Measurements from ENCODE around the gene PXK.

PXK gene

DNA sequence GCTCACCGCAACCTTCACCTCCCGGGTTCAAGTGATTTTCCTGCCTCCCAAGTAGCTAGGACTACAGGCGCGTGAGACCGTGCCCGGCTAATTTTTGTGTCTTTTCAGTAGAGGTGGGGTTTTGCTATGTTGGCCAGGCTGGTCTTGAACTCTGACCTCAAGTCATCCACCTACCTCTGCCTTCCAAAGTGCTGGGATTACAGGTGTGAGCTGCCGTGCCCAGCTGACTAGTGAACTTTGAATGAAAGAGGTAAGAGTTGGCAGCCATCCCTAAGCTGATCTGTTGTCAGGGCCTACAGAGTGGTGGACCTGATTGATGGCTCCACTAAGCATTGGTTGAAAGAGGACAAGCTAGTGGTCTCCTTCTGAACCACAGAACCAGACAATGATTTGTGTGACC, 15.3 kb downstream of the PXK start:
- no peak for DNase-seq (ENCODE audit: low spot score)

DNA sequence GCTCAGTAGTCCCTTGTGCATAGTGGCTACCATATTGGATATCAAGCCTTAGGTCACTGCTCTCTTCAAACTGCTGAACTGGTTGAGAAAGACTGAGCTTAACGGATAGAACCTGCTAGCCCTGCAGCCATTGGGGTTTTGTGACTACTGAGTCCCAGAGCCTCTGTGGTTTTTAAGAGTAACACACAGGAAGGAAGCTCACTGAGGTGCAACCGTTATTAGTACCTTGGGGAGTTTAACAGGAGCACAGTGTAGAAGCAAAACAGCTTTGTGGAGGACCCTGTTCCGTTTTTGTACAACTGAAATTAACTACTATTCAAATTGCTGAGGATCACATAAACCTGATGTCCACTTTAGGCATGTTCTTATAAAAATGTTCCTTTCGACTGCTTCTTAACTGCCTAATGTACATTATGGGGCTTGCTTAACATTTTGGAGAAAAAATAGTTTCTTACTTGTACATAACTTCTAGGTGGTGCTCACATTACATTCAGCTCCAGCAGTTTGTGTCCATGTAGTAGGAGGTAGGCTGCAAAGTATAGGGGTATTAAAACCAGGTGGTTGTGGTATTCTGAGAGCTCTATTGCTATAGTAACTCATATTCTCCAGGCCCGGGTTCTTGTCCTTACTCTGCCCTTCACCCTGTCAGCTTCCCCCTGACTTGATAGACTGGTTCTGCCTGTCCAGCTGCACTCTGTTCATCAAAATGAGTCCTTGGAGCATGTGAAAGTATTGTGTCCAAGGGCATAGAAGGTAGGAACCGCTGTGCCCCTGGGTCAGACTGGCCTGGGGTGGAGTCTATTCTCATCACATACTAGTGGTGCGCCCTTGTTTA, 17.3 kb downstream of the PXK start:
- no peak for DNase-seq (ENCODE audit: low spot score)

DNA sequence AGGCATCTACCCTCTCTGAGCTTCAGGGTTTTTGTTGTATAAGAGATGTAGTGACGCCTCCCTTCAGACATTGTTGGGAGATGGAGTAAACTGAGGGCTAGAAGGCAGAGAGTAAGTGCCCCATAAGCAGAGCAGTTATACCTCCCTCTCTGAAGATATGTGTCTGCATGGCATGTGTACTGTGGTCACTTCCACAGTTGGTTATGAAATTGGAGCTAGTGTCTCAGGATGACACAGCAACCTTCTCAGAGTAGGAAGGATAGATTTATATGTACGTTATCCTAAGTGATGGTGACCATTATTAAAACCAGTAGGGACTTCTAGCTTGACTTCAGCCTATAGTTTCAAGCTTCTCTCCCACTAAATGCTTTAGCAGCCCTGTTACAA, 17.9 kb downstream of the PXK start:
- DNase-seq (ENCODE audit: low spot score): no peak

DNA sequence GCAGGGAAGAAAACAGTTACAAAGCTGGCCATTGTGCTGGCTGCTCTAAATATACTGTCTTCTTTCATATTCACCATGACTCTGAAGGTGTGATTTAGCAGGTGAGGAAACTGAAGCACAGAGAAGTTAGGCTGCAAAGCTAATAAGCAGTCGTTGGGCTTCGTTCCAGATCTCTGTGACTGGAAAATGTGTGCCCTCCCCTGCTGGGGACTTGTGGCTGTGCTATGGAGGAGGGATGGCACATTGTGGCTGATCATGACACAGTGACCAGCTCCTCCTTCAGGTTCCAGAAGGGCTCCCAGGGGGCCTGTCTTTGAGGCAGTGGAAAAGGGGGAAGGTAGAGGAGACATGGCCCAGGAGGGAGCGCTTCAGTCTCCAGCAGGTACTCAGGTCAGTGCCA, 19.2 kb downstream of the PXK start:
- no peak for DNase-seq (ENCODE audit: low spot score)

DNA sequence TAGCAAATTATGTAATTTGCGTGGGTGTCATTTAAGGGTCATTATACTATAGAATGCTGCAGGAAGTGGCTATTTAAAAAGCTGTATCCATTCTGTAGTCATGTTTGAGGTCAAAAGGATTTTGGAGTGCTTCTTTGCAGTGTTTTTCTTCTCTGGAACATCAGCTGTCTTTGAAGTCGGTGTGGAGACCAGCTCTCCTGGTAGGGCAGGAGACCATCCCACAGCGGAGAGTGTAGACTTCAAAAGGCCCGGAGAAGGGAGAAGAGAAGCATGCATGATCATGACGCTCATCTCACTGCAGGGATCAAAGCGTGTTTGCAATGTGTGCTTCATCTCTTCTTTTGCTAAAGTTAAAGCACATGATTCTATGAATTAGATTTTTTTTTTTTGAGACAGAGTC, 19.9 kb downstream of the PXK start:
- no peak for DNase-seq (ENCODE audit: low spot score)

DNA sequence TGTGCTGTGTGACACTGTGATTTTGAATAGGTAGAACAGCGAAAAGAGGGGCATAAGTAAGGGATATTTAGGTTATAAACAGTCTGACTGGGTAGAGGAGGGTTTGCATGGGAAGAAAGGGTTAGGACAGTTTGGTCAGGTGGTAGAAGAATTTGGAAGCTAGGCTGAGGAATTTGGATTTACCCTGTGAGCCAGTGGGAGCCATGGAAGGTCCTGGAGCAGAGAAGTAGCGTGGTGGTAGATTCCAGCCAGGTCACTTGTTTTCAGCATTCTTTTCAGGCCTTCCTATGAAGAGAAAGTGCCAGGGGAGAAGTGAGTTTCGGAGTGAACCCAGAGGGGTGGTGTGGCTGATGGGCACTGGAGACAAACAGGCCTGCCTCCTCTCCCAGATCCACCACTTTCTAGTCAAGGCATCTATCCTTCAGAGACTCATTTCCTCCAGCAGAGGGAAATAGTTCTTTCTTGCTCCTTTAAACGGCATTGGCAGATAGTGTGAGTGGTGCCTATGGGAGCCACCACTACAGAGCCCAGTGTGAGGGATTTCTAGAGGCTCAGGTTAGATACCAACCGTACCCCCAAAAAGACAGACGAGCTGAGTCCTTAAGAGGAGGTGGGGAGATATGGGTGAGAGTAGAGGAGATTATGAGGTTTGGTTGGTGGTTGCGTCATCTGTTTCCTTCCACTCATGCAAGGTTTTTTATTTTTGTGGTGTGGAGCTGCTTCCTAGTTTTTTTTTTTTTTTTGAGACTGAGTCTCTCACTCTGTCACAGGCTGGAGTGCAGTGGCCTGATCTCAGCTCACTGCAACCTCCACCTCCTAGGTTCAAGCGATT, 21.2 kb downstream of the PXK start:
- DNase-seq (ENCODE audit: low spot score): no peak

DNA sequence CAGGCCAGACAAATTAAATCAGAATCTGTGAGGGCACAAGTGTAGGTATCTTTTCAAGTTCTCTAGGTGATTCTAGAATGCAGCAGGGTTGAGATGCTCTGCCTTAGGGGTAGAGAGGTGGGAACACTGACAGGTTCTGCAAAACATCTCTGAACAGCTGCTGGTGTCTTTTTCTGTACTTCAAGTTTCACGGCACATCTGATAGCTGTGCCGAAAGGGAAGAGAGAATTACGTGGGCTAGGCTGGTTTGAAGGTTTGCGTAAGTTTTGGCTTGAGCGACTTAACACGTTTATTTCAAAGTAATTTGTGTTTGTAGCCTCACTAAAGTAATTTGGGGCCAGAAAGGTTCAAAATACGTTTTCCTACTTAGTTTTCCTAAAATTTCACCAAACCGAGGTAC, 22.5 kb downstream of the PXK start:
- DNase-seq (ENCODE audit: low spot score): peak; percentile 52

DNA sequence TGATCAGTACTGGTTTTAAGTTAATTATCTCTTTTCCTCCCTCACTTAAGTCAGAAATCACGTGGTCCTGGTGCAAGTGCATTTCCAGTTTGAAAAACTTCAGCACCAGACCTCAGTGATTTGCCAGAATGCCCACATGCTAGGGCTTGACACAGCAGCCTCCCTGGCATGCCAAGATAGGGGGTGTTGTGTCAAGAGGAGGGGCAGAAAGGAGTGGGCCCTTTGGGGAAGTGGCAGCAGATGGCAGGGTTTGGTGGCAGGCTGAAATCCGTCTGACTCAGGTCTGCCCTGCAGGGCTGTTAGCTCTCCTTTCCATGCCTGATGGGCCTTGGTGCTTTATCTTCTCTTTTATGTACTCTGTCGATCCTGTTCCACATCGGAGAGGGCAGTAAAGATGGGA, 23.4 kb downstream of the PXK start:
- no peak for DNase-seq (ENCODE audit: low spot score)

DNA sequence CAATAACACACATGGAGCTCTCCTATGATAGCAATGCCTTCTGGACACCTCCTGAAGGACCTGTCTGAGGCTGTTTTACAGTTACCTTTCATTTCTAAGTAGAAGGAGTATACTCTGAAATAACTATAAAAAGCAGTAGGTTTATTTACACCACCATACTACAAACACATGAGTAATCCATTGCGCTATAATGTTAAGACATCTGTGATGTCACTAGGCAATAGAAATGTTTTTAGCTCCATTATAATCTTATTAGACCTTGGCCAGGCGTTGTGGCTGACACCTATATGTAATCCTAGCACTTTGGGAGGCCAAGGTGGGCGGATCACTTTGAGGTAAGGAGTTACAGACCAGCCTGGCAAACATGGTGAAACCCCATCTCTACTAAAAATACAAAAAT, 24.7 kb downstream of the PXK start:
- no peak for DNase-seq (ENCODE audit: low spot score)

DNA sequence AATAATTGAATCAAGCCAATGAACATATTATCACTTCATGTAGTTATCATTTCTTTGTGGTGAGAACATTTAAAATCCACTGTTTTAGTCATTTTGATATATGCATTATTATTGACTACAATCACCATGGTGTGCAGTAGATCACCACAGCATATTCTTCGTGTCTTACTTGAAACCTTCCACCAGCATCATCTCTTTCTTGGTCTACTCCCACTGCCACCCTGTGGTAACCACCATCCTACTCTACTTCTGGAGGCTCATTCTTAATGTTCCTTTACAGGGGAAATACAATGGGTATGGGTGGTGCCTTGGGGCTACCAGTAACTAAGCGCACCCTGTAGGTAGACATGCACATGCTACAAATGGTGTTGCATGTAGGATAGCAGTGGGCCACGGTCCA, 25.4 kb downstream of the PXK start:
- no peak for DNase-seq (ENCODE audit: low spot score)

DNA sequence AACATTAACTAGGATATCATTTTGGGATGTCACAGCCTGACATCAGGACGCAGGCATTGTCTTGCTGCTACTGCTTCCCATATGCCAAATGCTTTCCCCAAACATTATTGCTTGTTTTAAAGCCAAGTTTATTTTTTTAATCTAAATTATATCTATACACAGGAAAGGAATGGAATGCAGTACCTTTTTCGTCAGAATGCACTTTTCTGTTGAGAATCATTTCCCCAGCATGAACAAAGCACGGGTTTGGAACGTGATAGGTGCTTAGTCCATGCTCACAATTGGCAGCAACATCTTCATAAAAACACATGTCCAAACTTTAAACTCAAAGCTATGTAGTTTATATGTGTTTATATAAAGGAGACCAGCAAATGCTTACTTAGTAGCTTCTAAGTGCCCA, 26.1 kb downstream of the PXK start:
- DNase-seq (ENCODE audit: low spot score): no peak

DNA sequence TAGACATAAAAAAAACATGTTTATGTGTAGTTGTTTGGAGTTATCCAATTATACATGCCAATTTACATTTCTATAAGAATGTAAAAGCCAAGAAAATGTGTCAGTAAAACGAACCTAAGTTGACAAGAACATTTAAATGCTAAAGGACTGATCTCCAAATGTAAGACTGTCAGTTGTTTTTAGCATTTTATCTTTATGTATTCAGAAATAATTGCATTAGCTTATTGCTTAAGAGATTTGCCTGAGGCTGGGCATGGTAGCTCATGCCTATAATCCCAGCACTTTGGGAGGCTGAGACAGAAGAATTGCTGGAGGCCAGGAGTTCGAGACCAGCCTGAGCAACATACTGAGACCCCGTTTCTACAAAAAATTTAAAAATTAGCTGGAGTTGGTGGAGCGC, 26.9 kb downstream of the PXK start:
- no peak for DNase-seq (ENCODE audit: low spot score)

DNA sequence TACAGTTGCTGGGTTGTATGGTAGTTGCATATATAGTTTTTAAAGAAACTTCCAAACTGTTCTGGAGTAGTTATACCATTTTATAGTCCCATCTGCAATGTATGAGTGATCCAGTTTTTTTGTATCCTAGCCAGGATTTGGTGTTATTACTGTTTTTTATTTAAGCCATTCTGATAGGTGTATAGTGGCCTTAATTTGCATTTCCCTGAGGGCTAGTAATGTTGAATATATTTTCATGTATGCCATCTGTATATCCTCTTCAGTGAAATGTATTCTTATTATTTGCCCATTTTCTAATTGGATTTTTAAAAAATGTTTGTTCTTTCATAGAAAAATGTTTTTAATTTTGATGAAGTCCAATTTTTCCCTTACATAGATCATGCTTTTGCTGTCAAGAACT, 29.2 kb downstream of the PXK start:
- DNase-seq (ENCODE audit: low spot score): no peak

DNA sequence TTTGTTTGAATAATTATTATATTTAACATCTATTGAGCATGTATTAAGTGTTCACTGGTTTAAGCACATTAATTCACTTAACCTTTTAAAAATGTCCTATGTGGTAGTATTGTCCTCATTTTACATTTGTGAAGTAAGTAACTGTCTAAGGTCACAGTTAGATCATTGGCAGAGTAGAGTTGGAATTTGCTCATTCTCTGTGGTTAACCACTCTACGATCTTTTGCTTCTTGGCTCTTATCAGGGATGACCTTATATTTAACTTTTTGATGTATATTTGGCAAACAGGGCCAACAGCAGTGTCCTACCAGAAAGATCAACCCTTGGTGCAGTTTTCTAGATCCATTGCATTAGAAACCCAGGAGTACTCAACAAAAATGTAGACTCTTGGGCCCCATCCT, 34.0 kb downstream of the PXK start:
- DNase-seq (ENCODE audit: low spot score): no peak

DNA sequence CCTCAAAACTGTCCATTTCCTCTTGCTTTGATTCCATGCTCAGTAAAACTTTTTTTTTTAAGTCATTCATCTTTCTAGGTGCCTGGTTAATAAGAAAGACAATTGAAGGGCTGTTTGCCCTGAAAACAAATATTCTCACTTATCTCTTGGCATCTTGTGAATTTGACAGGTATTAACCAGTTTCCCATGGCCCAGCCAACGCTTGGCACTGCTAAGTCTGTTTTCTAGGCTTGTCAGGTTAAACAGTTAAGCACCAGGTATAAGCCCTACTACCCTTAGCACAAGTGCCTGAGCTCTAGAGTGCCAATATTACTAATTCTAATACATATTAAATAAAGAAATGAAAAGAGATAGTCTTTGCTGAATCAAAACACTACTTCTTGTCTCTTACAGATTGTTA, 36.3 kb downstream of the PXK start:
- DNase-seq (ENCODE audit: low spot score): no peak

DNA sequence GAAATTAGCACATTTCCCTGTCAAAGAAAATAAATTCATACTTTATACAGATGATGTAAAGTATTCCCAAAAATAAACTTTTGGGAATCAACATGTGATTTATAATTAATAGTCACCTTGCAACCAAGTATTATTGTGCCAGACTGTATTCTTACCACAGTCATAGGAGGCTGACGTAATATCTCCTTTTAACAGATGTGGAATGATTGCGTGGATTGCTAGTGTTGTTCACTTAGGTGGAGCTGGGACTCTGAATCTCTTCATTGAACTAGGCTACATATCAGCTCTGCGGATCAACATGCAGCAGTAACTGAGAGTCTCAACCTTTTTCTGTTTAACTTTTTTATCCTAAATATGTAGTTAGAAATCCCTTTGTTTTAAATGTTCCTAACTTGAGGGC, 37.2 kb downstream of the PXK start:
- DNase-seq (ENCODE audit: low spot score): no peak

DNA sequence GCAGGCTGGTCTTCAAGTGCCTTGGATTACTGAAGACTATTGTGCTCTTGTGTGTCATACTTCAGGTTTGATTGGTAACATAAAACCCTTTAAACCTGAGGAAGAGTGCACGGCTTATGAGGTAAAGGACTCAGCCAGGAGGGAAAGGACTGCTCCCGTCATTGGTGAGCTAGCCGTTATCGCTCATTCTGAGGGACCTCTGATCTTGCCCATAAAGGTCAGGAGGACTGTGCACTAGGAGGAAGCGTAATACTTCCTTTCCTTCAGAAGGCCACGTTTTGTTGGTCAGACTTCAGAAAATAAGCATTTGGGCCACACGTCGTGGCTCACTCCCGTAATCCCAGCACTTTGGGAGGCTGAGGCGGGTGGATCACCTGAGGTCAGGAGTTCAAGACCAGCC, 37.7 kb downstream of the PXK start:
- no peak for DNase-seq (ENCODE audit: low spot score)

DNA sequence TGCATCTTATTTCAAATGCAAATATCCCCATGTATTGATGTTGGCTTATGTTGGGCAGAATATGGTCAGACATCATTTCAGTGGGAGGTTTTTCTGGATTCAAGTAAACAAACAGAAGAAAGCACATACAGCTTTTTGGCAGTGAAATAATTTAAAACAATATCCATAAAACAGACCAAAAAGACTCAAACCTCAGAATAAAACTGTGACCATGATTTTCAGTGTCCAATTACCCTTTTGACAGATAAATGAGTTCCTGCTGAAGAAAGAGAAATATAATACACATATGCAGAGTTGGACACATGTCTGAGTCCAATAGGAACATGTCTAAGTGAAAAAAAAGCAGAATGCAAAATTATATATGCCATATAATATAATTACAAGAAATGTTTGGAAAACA, 39.1 kb downstream of the PXK start:
- DNase-seq (ENCODE audit: low spot score): no peak

DNA sequence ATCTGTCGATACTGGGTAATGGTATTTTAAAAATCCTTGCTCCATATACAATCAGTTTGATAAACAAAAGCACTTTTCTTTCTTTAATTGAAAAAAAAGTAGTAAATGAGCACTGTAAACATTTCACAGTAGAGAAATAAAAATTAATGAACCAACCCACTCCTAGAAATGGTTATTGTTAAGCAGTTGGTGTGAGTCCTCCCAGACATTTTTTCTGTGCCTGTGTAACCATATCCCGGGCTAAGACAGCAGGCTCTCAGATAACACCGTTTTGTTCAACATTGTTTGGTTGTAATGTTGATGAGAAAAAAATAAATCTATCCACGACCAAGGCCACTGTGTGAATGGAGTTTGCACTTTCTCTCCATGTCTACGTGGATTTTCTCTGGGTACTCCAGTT, 42.6 kb downstream of the PXK start:
- DNase-seq (ENCODE audit: low spot score): no peak

DNA sequence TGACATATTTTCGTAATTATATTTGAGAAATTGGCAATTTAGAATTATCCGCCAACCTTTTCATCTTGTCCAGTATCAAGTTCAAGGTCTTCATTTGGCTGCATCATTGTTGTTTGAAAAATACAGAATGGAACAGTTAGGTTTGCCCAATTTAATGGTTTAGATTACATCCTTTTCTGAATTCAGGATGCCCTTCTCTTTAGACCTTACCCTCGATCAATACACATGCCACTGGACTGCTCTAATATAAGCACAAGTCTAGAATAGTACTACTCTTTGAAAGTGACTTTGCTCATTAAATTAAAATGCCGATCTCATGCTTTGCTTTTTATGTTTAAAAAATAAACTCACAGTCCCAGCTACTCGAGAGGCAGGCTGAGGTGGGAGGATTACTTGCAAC, 44.5 kb downstream of the PXK start:
- no peak for DNase-seq (ENCODE audit: low spot score)

DNA sequence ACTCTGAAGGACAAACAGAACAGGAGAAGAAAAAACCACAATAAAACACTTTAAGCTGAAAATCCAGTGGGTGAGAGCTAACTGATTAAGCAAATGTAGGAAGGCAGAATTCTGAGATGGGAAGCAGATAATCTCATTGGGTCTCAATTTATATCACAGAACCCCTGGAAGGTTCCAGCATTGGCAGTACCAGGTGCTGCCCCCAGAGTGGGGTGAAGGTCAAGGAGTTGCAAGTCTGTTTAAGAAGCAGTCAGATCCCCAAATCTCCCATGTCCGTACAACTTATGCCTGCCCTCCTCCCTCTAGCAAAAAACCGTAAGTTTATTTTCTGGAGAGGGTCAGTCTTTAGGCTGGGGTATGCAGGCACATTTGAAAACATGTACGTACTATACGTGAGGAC, 45.1 kb downstream of the PXK start:
- no peak for DNase-seq (ENCODE audit: low spot score)

DNA sequence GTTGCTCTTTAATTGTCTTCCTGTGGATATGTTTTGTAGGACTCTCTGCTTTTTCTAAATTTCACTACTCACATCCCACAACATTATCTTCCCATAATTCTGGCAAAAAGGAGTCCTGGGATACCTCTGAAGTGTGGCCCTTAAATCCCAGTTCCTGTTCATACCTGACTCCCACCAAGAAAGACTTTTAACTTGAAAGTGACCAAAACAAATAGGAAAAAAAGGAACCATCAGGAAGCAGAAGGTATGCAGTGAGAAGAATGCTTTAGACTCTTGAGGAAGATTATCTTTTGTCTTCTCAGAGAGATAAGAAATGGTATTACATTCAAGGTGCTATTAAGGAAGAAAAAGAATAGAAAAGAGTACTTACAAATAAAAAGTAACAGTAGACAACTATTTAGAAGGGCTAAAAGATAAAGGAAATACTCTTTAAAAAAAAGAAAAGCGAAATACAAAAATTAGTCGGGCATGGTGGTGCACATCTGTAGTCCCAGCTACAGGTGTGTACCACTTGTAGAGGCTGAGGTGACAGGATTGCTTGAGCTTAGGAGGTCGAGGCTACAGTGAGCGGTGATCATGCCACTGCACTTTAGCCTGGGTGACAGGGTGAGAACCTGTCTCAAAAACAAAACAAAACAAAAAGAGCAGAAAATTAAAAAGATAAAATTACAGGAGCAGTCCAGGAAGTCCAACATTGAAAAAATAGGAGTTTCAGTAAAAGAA, 46.8 kb downstream of the PXK start:
- no peak for DNase-seq (ENCODE audit: low spot score)

DNA sequence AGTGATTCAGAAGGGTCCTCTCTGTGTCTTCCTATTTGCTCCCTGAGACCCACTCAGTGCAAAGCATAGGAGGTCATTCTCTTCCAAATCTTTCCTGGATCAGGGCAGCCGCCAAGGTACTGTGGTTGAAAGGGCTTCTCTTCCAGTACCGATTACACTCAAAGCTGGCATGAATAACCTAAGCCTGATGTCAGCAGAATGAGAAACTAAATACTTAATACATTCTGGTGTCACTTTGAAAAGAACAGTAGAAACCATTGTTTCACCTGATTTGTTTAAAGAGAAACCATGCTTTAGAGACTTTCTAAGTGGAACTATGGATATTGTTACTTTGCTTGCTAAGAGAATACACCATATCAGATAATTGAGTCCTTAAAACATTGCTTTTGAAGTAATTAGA, 50.8 kb downstream of the PXK start:
- DNase-seq (ENCODE audit: low spot score): no peak
